Measurements from ENCODE around the gene TFIP11.

GRCh38 chr22:26487996-26488395 is 24.3 kb downstream of the TFIP11 start:
- no peak for TF ChIP-seq CTCF (IDR thresholded peaks at IDR 0.05 in 8 of 11, conservative IDR thresholded peaks at IDR 0.05 in 3 of 11)
- TF ChIP-seq POLR2A (IDR thresholded peaks at IDR 0.05) = no peak
